Left forelimb (tissue), 1 donor: Measurements from ENCODE around the gene KIF25.

Source experiments
- DNase-seq: peaks from one replicate; pipeline ENCODE4 v3.0.0-alpha.2; 2018; ENCODE audit warnings: low spot score

Gene KIF25

GRCh38 chr6:168089186-168090063 is 92.0 kb downstream of the KIF25 start:
- no peak for DNase-seq

- DNase-seq, result no peak
Measured at GRCh38 chr6:168090064-168090690, 92.7 kb downstream of the KIF25 start.

GRCh38 chr6:168090706-168091105 is 93.2 kb downstream of the KIF25 start:
- DNase-seq, result no peak

GRCh38 chr6:168091381-168092264 is 94.2 kb downstream of the KIF25 start:
- DNase-seq, result no peak

- no peak for DNase-seq
Measured at GRCh38 chr6:168092541-168092940, 95.1 kb downstream of the KIF25 start.

GRCh38 chr6:168093071-168093505 is 95.6 kb downstream of the KIF25 start:
- no peak for DNase-seq

GRCh38 chr6:168093634-168094033 is 96.2 kb downstream of the KIF25 start:
- DNase-seq, result no peak
